ENCODE data around the gene FOXP1. TPM values are rescaled to one million over a fixed set of nuclear protein-coding genes. Genes with fewer than 3 reads are reported as not detected.

The FOXP1 gene
- total and polyA plus RNA-seq, 2 donors (not counting 1 experiment from before 2014, with no cell fraction given): 91.1 to 508 TPM

DNA sequence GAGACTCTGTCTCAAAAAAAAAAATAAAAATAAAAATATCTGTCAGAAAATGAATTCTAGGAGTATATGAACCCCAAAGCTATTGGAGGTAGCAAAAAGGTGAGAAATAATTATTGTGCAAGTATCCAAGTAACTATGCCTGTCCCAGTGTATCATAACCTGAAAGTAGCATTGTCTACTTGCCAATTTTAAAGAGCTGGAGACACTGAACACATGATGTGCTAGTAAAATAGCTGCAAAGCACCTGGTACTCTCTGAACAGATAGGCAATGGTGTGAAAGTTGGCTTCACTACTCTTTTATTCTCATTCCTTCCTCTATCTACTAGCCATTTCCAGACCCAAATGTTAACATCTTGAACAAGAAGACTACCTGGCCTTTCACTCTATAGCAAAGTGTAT lies 208.9 kb downstream of the FOXP1 start:
- H3K27me3 Mint-ChIP-seq: no peaks in the 10 kb centered on the region
- Histone ChIP-seq H4K20me1 (ENCODE audit: control insufficient read depth, insufficient read depth, low read length, poor library complexity, severe bottlenecking) (no peaks in the 10 kb centered on the region), H3K9ac (ENCODE audit: low read length) (no peak overlapping the region), H3K4me3 (ENCODE audit: control extremely low read depth in 1 of 5, extremely low read depth in 1 of 5, insufficient read depth in 1 of 5, low read depth in 2 of 5, low read length in 4 of 5) (no peak overlapping the region), H3K27ac (ENCODE audit: low read length in 2 of 2) (peak overlapping the region; percentile 8 to 83), H3K4me1 (ENCODE audit: control insufficient read depth in 2 of 2, insufficient read depth in 2 of 2, low read length in 2 of 2) (peaks cover 42 to 64% of the 10 kb centered on the region in 2 donors), H3K4me2 (replicated peaks; ENCODE audit: low read depth, low read length, poor library complexity, severe bottlenecking) (peak overlapping the region; percentile 19), H3K36me3 (replicated peaks in 1 of 2; ENCODE audit: control extremely low read depth in 1 of 2, control insufficient read depth in 1 of 2, extremely low read depth in 1 of 2, insufficient read depth in 2 of 2, low read length in 1 of 2) (no peaks in the 10 kb centered on the region), H3K79me2 (ENCODE audit: control insufficient read depth, insufficient read depth, low read length) (peaks cover 99% of the 10 kb centered on the region), H3K27me3 (replicated peaks in 1 of 4; ENCODE audit: control extremely low read depth in 1 of 4, control insufficient read depth in 3 of 4, insufficient read depth in 4 of 4, low read length in 3 of 4) (no peaks in the 10 kb centered on the region), H2AFZ (ENCODE audit: insufficient read depth, low read depth, low read length, poor library complexity, severe bottlenecking) (no peak overlapping the region), H3K9me3 (ENCODE audit: control extremely low read depth in 1 of 3, control insufficient read depth in 2 of 3, insufficient read depth in 1 of 3, low read length in 2 of 3) (no peaks in the 10 kb centered on the region)
- peaks cover 74% of the 10 kb centered on the region for H3K4me1 Mint-ChIP-seq
- no peak for ATAC-seq (ENCODE audit: low read depth)
- ChIA-PET POLR2A (interaction anchor here (0.6 kb wide), 1 partner anchor 68 kb away, joined by 3 read pairs; no protein-coding TSS in a partner anchor), CTCF (interaction anchor here (1.0 to 1.2 kb wide), 4 partner anchors 9 to 48 kb away, joined by 3 to 4 read pairs (median 4); no protein-coding TSS in a partner anchor)
- peak overlapping the region; percentile 57 for H3K27ac Mint-ChIP-seq
- TF ChIP-seq, protein P1, sequence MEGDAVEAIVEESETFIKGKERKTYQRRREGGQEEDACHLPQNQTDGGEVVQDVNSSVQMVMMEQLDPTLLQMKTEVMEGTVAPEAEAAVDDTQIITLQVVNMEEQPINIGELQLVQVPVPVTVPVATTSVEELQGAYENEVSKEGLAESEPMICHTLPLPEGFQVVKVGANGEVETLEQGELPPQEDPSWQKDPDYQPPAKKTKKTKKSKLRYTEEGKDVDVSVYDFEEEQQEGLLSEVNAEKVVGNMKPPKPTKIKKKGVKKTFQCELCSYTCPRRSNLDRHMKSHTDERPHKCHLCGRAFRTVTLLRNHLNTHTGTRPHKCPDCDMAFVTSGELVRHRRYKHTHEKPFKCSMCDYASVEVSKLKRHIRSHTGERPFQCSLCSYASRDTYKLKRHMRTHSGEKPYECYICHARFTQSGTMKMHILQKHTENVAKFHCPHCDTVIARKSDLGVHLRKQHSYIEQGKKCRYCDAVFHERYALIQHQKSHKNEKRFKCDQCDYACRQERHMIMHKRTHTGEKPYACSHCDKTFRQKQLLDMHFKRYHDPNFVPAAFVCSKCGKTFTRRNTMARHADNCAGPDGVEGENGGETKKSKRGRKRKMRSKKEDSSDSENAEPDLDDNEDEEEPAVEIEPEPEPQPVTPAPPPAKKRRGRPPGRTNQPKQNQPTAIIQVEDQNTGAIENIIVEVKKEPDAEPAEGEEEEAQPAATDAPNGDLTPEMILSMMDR (IDR thresholded peaks at IDR 0.05): no peak
- TF ChIP-seq EZH2 (IDR thresholded peaks at IDR 0.05; ENCODE audit: borderline replicate concordance, insufficient read depth, low read depth, low read length, poor library complexity, severe bottlenecking): no peak
- DNase-seq: no peak
- H3K4me3 Mint-ChIP-seq: peak overlapping the region; percentile 1
- H3K9me3 Mint-ChIP-seq (ENCODE audit: insufficient read depth): no peaks in the 10 kb centered on the region
- intact Hi-C loops (cut with micrococcal nuclease): no loop called here

DNA sequence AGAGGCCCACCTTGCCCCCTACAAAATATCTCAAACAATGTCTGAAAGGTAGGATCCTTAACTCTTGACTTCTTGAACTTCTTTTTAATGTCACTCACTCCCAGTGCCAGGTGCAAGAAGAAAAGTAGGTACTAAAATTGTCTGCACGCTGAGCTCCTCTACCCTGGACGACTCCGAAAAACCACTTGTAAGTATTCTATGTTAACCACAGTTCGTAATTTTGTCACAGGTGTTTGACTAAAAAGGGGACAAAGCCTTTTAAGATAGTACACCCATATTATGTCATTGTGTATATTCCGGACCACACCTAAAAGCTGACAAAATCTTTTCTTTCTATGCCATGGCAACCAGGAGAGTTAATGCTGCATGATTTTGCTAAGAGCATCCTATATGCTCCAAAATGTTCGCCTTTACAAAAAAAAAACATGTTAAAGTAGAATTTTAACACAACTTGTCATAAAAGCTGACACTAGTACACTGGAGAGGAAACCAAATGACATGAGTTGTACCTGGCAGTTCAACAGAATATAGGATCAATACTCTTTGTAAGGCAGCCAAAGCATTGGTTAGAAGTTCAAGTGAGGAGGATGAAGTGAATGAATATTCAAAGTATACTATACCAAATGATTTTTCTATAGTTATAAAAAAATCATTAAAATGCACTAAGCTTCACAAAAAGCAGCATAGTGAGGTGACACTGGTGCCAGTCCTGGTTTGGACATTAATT lies 210.5 kb downstream of the FOXP1 start:
- no peaks in the 10 kb centered on the region for H3K27me3 Mint-ChIP-seq
- Histone ChIP-seq H3K4me3 (ENCODE audit: control extremely low read depth in 1 of 5, extremely low read depth in 1 of 5, insufficient read depth in 1 of 5, low read depth in 2 of 5, low read length in 4 of 5) (no peak overlapping the region), H3K27ac (ENCODE audit: low read length in 2 of 2) (no peak overlapping the region), H3K27me3 (replicated peaks in 1 of 4; ENCODE audit: control extremely low read depth in 1 of 4, control insufficient read depth in 3 of 4, insufficient read depth in 4 of 4, low read length in 3 of 4) (no peaks in the 10 kb centered on the region), H3K9me3 (ENCODE audit: control extremely low read depth in 1 of 3, control insufficient read depth in 2 of 3, insufficient read depth in 1 of 3, low read length in 2 of 3) (no peaks in the 10 kb centered on the region), H3K9ac (ENCODE audit: low read length) (no peak overlapping the region), H3K4me2 (replicated peaks; ENCODE audit: low read depth, low read length, poor library complexity, severe bottlenecking) (no peak overlapping the region), H4K20me1 (ENCODE audit: control insufficient read depth, insufficient read depth, low read length, poor library complexity, severe bottlenecking) (no peaks in the 10 kb centered on the region), H3K79me2 (ENCODE audit: control insufficient read depth, insufficient read depth, low read length) (peaks cover 100% of the 10 kb centered on the region), H3K4me1 (ENCODE audit: control insufficient read depth in 2 of 2, insufficient read depth in 2 of 2, low read length in 2 of 2) (peaks cover 38 to 57% of the 10 kb centered on the region in 2 donors), H3K36me3 (replicated peaks in 1 of 2; ENCODE audit: control extremely low read depth in 1 of 2, control insufficient read depth in 1 of 2, extremely low read depth in 1 of 2, insufficient read depth in 2 of 2, low read length in 1 of 2) (no peaks in the 10 kb centered on the region), H2AFZ (ENCODE audit: insufficient read depth, low read depth, low read length, poor library complexity, severe bottlenecking) (no peak overlapping the region)
- peaks cover 71% of the 10 kb centered on the region for H3K4me1 Mint-ChIP-seq
- H3K4me3 Mint-ChIP-seq: no peak overlapping the region
- no peaks in the 10 kb centered on the region for H3K9me3 Mint-ChIP-seq (ENCODE audit: insufficient read depth)
- ChIA-PET CTCF (interaction anchor here (1.2 to 1.9 kb wide), 2 partner anchors 12 to 49 kb away, joined by 4 to 7 read pairs; no protein-coding TSS in a partner anchor), POLR2A (no interaction called here)
- ATAC-seq (ENCODE audit: low read depth) (no peak), DNase-seq (no peak)
- intact Hi-C loops (cut with micrococcal nuclease): no loop called here
- TF ChIP-seq, protein P1 (IDR thresholded peaks at IDR 0.05): no peak
- TF ChIP-seq EZH2 (IDR thresholded peaks at IDR 0.05; ENCODE audit: borderline replicate concordance, insufficient read depth, low read depth, low read length, poor library complexity, severe bottlenecking): no peak
- WGBS (ENCODE audit: insufficient coverage): no CpG with 5 or more reads among the region's 6 CpGs
- peak overlapping the region; percentile 33 for H3K27ac Mint-ChIP-seq

Measured in B cell (primary cell).